Stimulated activated naive CD8-positive, alpha-beta T cell treated with anti-CD3 and anti-CD28 coated beads, Interleukin-15, Interleukin-2, amounts not matched to agents 100 ng/mL and 50 ng/mL, for 24 hours (primary cell): ENCODE data around the gene CHRDL1.
"Not testable (repeated sequence)": the region's sequence is repeated elsewhere in the genome, so short reads cannot be mapped to it uniquely, and the experiment has no call there.

Source experiments
- H3K27ac Mint-ChIP-seq: one replicate; pipeline ENCODE4 v1.8.0; 2021; ENCODE audit warnings: mild to moderate bottlenecking, mixed read lengths
- H3K27me3 Mint-ChIP-seq: one replicate; pipeline ENCODE4 v1.8.0; 2021; ENCODE audit warnings: mixed read lengths
- H3K36me3 Mint-ChIP-seq: one replicate; pipeline ENCODE4 v1.8.0; 2021; ENCODE audit warnings: low read depth, mixed read lengths
- H3K4me1 Mint-ChIP-seq: one replicate; pipeline ENCODE4 v1.8.0; 2021; ENCODE audit warnings: low read depth, mixed read lengths
- H3K4me3 Mint-ChIP-seq: one replicate; pipeline ENCODE4 v1.8.0; 2021; ENCODE audit warnings: mild to moderate bottlenecking, mixed read lengths
- H3K9me3 Mint-ChIP-seq: one replicate; pipeline ENCODE4 v1.8.0; 2021; ENCODE audit warnings: mixed read lengths

CHRDL1 gene

DNA sequence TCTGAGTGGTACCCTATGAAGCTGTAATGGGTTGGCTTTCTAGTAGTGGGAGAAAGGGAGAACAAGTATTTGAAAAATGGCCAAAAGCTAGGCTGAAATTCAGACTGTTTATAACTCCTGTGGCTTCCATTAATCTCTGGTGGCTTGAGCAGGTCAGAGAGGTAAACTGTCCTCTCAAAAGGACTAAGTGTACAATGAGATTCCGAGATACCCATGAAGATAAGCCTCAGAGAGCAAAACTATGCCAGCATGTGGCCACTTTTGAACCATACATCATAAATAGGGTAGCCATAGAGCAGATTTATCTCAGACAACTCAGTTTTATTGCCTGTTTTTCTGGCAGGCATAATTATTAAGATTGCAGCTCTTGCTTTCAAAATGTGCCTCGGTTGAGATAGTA, 89.2 kb downstream of the CHRDL1 start:
- Mint-ChIP-seq H3K4me3 (no peak overlapping the region), H3K4me1 (no peaks in the 10 kb centered on the region), H3K36me3 (no peaks in the 10 kb centered on the region), H3K27me3 (no peaks in the 10 kb centered on the region), H3K9me3 (no peaks in the 10 kb centered on the region), H3K27ac (no peak overlapping the region)

DNA sequence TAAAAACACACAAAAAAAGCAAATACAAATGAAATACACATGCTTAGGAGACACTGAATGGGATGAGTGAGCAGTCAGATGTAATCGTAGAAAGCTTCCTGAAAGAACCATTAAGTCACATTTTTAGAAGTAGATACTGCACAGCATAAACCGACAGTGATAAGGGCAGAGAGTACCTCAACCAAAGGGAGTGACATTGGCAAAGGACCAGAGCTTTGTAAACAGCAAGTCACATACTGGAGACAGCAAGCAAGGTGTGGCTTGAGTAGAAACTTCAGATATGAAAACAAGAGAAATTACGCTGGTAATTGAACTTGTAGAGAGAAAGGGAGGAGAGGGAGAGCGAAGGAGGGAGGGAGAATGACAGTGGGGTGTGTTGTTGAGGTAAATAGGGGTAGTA, 92.0 kb downstream of the CHRDL1 start:
- H3K4me3 Mint-ChIP-seq: no peak overlapping the region

DNA sequence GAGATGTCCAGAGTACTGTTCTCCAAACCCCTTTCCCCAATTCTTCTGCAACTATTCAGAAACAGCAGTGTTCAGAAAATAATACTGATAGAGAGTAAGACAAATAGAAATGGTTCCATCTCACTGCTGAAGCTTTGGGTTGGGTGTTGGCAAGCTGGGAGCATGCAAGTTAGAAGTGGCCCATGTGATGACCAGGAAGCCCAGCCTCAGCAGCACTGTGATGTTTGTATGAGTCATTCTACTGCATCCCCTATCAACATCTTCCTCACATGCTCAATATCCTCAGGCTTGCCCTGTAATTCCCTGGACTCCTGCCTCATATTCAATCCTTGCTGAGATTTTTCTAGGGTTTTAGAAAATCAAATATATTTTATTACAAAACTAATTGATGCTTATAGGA, 96.5 kb downstream of the CHRDL1 start:
- H3K27ac Mint-ChIP-seq: no peak overlapping the region
- no peaks in the 10 kb centered on the region for H3K36me3 Mint-ChIP-seq
- H3K4me3 Mint-ChIP-seq: no peak overlapping the region

More for the DNA sequence above, 92.0 kb downstream of the CHRDL1 start:
- H3K4me1 Mint-ChIP-seq: no peaks in the 10 kb centered on the region
- H3K27me3 Mint-ChIP-seq: no peaks in the 10 kb centered on the region
- no peaks in the 10 kb centered on the region for H3K36me3 Mint-ChIP-seq
- H3K27ac Mint-ChIP-seq: no peak overlapping the region
- no peaks in the 10 kb centered on the region for H3K9me3 Mint-ChIP-seq

DNA sequence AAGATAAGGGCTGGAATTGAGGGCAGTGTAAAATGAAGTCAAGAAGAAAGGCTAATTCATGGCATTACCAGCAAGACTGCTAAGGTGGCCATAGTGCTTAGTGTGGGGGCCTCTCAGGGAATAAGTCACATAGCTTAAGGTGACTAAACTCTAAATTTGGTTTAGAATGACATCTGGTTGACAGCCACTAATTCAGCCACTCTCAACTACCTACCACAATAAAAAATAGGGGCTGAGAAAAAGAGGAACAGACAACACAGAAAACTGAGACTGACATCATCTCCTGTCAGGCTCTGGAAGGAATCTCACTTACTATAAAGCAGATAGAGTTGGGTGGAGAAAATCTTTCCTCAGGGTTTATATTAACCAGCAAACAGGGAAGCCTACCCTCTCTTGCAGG, 96.9 kb downstream of the CHRDL1 start:
- Mint-ChIP-seq H3K4me3 (no peak overlapping the region), H3K27me3 (no peaks in the 10 kb centered on the region), H3K9me3 (no peaks in the 10 kb centered on the region), H3K36me3 (no peaks in the 10 kb centered on the region), H3K4me1 (peaks cover 4% of the 10 kb centered on the region), H3K27ac (no peak overlapping the region)

More for the DNA sequence above, 96.5 kb downstream of the CHRDL1 start:
- H3K27me3 Mint-ChIP-seq: no peaks in the 10 kb centered on the region
- peaks cover 4% of the 10 kb centered on the region for H3K4me1 Mint-ChIP-seq
- H3K9me3 Mint-ChIP-seq: no peaks in the 10 kb centered on the region

DNA sequence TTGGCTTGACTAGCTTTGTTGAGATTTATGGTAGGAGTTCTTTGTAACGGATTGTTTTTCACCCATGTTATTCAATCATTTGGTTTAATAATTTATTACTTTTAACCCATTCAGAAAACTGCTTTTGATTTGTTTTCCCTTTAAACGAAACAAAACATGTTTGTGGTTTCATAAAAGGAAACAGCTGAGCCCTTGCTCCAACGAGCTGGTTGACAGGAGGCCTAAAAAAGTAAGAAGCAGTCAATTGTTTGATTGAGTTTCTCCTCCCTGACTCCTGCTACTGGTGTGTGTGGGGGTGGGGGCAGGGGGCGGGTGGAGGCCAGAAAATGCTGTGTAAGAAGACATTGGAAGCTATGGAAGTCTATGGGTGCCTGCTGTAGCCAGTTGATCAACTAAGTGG, 102.8 kb downstream of the CHRDL1 start:
- H3K9me3 Mint-ChIP-seq: no peaks in the 10 kb centered on the region

DNA sequence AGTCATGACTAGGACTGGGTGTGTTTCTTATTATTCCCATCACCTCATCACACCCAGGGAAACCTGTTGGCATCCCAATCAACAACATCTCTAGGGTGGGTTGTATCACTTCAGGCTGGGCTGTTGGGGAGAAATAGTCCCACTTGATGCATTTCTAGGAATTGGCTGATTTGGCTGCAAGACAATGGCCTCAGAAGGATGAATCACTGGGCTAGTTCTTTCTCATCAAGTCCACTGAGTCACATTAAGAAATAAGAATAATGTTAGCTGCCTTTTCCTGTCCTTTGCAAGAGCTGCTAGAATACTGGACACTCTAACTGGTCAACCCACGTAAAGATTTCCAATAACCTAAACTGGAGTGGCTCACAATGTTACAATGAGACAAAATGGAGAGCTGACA, 104.2 kb downstream of the CHRDL1 start:
- Mint-ChIP-seq H3K27ac (no peak overlapping the region), H3K4me3 (no peak overlapping the region), H3K4me1 (no peaks in the 10 kb centered on the region), H3K36me3 (no peaks in the 10 kb centered on the region), H3K27me3 (no peaks in the 10 kb centered on the region), H3K9me3 (no peaks in the 10 kb centered on the region)

More for the DNA sequence above, 102.8 kb downstream of the CHRDL1 start:
- Mint-ChIP-seq H3K4me1 (peaks cover 4% of the 10 kb centered on the region), H3K27ac (no peak overlapping the region), H3K27me3 (no peaks in the 10 kb centered on the region), H3K4me3 (no peak overlapping the region), H3K36me3 (no peaks in the 10 kb centered on the region)

DNA sequence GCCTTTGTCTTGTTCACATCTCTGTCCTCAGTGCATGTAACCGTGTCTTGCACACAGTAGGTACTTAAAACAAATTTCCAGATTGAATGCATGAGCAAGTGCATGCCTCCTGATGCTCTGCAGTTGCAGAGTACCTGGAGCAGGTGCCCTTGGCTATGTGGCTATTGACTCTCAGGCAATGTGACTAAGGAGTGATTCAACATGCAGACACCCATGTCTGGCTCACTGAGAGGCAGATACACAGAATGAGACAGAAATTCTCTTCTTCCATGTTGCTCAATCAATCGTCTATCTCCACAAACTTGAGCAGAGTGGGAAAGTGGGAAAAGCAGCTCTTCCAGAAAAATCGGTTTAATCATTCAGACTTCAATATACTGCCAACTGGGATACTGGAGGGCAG, 111.0 kb downstream of the CHRDL1 start:
- Mint-ChIP-seq H3K36me3 (no peaks in the 10 kb centered on the region), H3K4me1 (no peaks in the 10 kb centered on the region), H3K9me3 (no peaks in the 10 kb centered on the region), H3K27me3 (no peaks in the 10 kb centered on the region), H3K27ac (no peak overlapping the region), H3K4me3 (no peak overlapping the region)

DNA sequence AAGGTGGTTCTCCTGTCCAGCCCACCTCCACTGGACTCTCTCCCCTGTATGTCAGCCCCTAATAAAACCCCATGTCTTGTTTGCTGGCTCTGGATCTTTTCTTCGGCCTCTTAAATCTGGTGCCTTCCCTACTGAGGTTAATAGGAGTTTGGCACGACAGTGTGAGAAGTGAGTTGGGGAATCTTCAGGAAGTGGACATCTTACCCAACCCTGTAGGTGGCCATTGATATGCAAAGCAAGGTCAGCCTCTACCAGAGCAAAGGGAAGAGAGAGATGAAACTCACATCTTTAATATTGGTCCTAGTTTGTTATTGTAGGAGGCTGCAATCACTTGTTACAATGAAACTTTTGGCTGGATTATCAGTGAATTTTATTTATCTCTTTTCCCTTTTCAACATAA, 111.7 kb downstream of the CHRDL1 start:
- H3K36me3 Mint-ChIP-seq: no peaks in the 10 kb centered on the region
- no peaks in the 10 kb centered on the region for H3K4me1 Mint-ChIP-seq
- no peaks in the 10 kb centered on the region for H3K9me3 Mint-ChIP-seq
- no peak overlapping the region for H3K27ac Mint-ChIP-seq
- H3K27me3 Mint-ChIP-seq: no peaks in the 10 kb centered on the region
- H3K4me3 Mint-ChIP-seq: no peak overlapping the region

DNA sequence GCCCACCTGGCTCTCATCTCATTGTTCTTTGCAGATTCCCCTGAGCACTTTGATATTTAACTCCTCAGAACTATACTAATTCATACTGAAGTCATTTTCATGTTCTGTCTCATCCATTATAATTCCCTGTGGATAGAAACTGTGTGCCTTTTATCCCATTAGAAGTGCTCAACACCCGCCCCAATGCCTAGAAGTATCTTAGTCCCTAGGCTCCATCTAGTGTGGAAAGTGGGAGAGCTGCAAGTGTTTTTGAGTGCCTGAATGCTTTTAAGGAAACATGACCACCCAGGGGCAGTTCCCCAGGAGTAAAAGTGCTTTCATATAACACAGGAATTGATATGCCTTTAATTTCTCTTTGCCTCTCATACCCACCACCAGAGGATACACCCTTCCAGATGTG, 117.0 kb downstream of the CHRDL1 start:
- Mint-ChIP-seq H3K4me1 (no peaks in the 10 kb centered on the region), H3K36me3 (no peaks in the 10 kb centered on the region), H3K27ac (no peak overlapping the region), H3K4me3 (no peak overlapping the region), H3K27me3 (no peaks in the 10 kb centered on the region), H3K9me3 (no peaks in the 10 kb centered on the region)

DNA sequence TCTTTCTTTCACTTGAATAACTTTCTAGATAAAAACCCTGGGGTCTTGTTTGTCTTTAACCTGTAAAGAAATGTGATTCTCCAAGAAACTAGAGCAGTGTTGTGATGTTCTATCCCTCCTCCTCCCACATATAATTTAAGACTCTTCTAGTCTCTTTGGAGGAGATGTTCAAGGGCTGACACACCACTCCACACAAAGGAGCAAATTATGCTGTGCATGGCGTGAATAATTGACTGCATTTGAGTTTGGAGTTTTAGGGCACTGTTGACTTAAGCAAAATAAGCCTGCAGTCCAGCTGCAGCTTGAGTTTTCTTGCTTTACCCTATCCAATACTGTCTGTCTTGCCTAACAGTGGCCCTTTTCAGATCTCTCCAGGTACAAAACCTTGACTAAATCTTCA, 119.7 kb downstream of the CHRDL1 start:
- Mint-ChIP-seq H3K27me3 (no peaks in the 10 kb centered on the region), H3K4me1 (no peaks in the 10 kb centered on the region), H3K27ac (no peak overlapping the region), H3K4me3 (no peak overlapping the region), H3K9me3 (no peaks in the 10 kb centered on the region), H3K36me3 (no peaks in the 10 kb centered on the region)

DNA sequence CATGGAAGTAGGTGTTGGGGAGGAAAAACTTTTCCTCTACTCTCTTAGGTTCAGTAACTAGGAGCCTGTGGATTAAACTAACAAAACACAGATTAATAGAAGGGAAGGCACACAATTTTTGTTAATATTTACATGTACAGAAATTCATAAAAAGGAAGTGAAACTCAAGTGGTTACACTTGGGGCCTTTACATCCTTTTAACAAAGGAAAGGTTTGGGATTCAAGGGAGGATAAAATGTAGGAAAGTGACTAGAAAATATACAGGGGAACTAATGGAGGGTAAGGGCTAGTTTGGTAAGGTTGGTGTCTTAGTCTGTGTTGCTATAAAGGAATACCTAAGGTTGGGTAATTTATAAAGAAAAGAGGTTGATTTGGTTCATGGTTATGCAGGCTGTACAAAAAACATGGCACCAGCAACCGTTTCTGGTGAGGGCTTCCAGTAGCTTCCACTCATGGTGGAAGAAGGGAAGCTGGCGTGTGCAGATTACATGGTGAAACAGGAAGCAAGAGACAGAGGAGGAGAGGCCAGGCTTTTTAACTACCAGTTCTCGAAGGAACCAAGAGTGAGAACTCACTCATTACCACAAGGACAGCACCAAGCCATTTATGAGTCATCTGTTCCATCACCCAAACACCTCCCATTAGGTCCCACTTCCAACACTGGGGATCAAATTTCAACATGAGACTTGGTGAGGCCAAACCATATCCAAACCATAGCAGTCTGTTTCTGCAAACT, 124.4 kb downstream of the CHRDL1 start:
- H3K4me3 Mint-ChIP-seq: no peak overlapping the region
- H3K9me3 Mint-ChIP-seq: no peaks in the 10 kb centered on the region
- H3K27me3 Mint-ChIP-seq: no peaks in the 10 kb centered on the region
- no peak overlapping the region for H3K27ac Mint-ChIP-seq
- H3K36me3 Mint-ChIP-seq: no peaks in the 10 kb centered on the region
- H3K4me1 Mint-ChIP-seq: no peaks in the 10 kb centered on the region

DNA sequence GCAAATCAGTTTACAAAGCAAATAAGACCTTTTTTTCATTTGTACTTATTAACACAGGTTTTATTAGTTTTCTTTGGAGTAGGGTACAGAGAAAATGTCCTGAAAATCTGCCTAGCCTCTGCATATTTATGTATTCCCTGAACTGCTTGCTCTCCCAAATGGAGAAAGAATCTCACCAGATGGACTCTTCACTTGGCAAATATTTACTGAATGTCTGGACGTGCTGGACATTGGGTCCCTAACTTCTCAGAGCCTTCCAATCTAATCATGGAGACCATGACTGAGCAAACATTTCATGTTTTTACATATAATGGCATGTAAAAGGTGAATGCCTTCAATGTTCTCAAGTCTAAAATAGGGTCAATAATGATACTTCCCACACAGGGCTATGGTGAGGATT, 126.0 kb downstream of the CHRDL1 start:
- Mint-ChIP-seq H3K27ac (no peak overlapping the region), H3K4me3 (no peak overlapping the region), H3K27me3 (no peaks in the 10 kb centered on the region), H3K9me3 (no peaks in the 10 kb centered on the region), H3K4me1 (no peaks in the 10 kb centered on the region), H3K36me3 (no peaks in the 10 kb centered on the region)

DNA sequence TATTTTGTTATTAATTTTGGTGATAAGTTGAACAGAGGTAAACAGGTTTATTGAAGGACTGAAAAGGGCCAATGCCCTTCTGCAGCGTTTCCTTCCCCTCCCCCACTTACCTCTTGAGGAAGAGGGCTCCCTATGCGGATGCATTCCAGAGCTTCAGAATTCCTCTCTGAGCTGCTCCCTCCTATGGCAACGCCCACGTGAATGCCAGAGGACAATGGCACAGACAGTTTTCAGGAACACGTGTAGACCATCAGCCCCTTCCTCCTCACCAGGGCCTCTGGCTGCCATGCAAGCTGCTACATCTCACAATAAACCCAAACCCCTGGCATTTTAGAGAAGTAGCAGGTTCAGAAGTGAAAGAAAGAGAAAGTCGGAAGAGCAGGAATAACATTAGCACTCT, 127.9 kb downstream of the CHRDL1 start:
- no peak overlapping the region for H3K27ac Mint-ChIP-seq
- no peaks in the 10 kb centered on the region for H3K36me3 Mint-ChIP-seq
- no peaks in the 10 kb centered on the region for H3K9me3 Mint-ChIP-seq
- no peak overlapping the region for H3K4me3 Mint-ChIP-seq
- no peaks in the 10 kb centered on the region for H3K4me1 Mint-ChIP-seq
- no peaks in the 10 kb centered on the region for H3K27me3 Mint-ChIP-seq

DNA sequence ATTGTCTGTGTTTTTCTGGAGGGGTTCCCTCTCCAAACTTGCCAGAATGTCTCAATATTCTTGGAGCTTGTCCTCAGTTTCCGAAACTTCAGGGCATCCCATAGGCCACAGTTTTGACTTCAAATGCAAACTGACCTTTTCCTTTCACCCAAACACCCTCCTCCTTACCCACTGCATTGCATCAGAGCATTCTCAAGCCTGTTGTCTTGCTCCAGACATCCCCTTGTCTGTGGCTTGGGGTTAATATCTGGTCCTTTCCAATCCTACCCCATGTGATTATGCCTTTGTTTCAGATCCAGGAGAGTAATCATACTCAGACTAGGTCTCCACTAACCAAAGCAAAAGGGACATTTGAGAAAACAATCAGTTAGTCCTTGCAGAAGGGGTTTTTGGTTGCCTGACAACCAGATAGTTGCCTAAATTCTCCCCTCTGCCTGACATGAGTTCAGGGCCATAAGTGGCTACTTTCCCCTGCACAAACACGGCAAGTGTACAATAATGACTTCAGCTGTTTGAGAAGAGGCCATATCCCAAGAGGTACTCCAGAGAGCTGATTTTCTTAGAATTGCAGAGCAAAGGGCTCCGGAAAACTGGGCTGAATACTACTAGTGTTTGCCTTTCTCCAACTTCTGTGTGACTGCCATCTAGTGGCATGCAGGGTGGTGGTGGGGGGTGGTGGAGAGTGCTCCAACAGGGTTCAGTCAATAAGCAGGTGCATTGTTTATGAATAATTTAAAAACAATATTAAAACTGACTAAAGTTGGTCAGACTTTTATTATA, 130.2 kb downstream of the CHRDL1 start:
- Mint-ChIP-seq H3K4me1 (no peaks in the 10 kb centered on the region), H3K36me3 (no peaks in the 10 kb centered on the region), H3K4me3 (no peak overlapping the region), H3K27ac (no peak overlapping the region), H3K9me3 (no peaks in the 10 kb centered on the region), H3K27me3 (no peaks in the 10 kb centered on the region)

DNA sequence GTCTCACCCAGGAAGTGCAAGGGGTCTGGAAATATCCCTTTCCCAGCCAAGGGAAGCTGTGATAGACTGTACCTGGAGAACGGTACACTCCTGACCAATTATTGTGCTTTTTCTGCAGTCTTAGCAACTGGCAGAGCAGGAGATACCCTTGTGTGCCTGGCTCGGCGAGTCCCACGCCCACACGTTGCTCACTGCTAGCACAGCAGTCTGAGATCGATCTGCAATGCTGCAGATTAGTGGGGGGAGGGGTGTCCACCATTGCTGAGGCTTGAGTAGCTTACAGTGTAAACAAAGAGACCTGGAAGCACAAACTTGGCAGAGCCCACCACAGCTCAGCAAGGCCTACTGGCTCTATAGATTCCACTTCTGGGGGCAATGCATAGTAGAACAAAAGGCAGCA, 138.5 kb downstream of the CHRDL1 start:
- Mint-ChIP-seq H3K27me3 (no peaks in the 10 kb centered on the region), H3K4me1 (no peaks in the 10 kb centered on the region), H3K4me3 (no peak overlapping the region), H3K36me3 (no peaks in the 10 kb centered on the region), H3K9me3 (peaks cover 3% of the 10 kb centered on the region), H3K27ac (no peak overlapping the region)

DNA sequence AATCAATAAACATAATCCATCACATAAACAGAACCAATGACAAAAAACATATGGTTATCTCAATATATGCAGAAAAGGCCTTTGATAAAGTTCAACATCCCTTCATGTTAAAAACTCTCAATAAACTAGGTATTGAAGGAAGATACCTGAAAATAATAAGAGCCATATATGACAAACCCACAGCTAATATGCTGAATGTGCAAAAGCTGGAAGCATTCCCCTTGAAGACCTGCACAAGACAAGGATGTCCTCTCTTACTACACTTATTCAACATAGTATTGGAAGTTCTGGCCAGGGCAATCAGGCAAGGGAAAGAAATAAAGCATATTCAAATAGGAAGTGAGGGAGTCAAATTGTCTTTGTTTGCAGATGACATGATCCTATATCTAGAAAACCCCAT, 141.3 kb downstream of the CHRDL1 start:
- H3K36me3 Mint-ChIP-seq, H3K27me3 Mint-ChIP-seq, H3K9me3 Mint-ChIP-seq, H3K27ac Mint-ChIP-seq, H3K4me1 Mint-ChIP-seq, H3K4me3 Mint-ChIP-seq: not testable (repeated sequence)
